ENCODE data around the gene RARB. TPM values are rescaled to one million over a fixed set of nuclear protein-coding genes. Genes with fewer than 3 reads are reported as not detected.

RARB gene
- total and polyA plus RNA-seq, 2 of the 13 experiments (the other 11 are each of a cell fraction or from before 2014, with no cell fraction given), result 0.16 TPM; not detected in 1

DNA sequence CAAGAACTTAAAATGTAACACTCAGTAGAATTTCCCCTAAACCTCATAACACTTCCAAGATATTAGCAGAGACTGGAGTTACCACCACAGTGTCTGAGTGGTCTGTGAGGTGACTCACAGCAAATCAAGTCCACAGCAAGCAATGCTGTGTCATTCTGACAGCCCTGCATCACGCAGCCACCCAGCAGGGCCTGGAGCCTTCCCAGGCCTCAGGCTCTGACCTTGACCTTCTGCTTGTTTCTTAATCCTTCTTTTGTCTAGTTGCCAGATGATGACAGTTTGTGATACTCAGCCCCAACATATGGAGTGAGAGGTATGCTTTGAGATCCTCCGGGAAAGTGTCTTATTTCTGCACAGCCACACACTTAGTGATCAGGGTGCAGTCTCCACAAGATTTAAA is 154.2 kb downstream of the RARB start (continued):
- TF ChIP-seq, protein P1, sequence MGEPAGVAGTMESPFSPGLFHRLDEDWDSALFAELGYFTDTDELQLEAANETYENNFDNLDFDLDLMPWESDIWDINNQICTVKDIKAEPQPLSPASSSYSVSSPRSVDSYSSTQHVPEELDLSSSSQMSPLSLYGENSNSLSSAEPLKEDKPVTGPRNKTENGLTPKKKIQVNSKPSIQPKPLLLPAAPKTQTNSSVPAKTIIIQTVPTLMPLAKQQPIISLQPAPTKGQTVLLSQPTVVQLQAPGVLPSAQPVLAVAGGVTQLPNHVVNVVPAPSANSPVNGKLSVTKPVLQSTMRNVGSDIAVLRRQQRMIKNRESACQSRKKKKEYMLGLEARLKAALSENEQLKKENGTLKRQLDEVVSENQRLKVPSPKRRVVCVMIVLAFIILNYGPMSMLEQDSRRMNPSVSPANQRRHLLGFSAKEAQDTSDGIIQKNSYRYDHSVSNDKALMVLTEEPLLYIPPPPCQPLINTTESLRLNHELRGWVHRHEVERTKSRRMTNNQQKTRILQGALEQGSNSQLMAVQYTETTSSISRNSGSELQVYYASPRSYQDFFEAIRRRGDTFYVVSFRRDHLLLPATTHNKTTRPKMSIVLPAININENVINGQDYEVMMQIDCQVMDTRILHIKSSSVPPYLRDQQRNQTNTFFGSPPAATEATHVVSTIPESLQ (CRISPR knock-in tag; conservative IDR thresholded peaks at IDR 0.05), result no peak
- TF ChIP-seq TEAD2 (CRISPR knock-in tag; IDR thresholded peaks at IDR 0.05) (no peak), ATRX (CRISPR knock-in tag; IDR thresholded peaks at IDR 0.05; ENCODE audit: borderline replicate concordance) (no peak), SMAD1 (CRISPR knock-in tag; IDR thresholded peaks at IDR 0.05; ENCODE audit: borderline replicate concordance, low read depth) (no peak), GLI4 (CRISPR knock-in tag; IDR thresholded peaks at IDR 0.05; ENCODE audit: borderline replicate concordance) (no peak), ZFP62 (CRISPR knock-in tag; IDR thresholded peaks at IDR 0.05) (no peak), PAX8 (CRISPR knock-in tag; IDR thresholded peaks at IDR 0.05; ENCODE audit: borderline replicate concordance) (no peak), SYNCRIP (IDR thresholded peaks at IDR 0.05; ENCODE audit: insufficient read depth, low read depth, low read length) (no peak), REXO4 (CRISPR knock-in tag; IDR thresholded peaks at IDR 0.05; ENCODE audit: borderline replicate concordance) (no peak), CREB1 (IDR thresholded peaks at IDR 0.05) (0 out of 2 replicates have a peak, but pooled peaks have one; percentile 21), CREB1 (CRISPR knock-in tag; IDR thresholded peaks at IDR 0.05) (no peak), ELF4 (CRISPR knock-in tag; IDR thresholded peaks at IDR 0.05; ENCODE audit: borderline replicate concordance) (no peak), ZNF367 (CRISPR knock-in tag; IDR thresholded peaks at IDR 0.05; ENCODE audit: borderline replicate concordance) (no peak), EP300 (IDR thresholded peaks at IDR 0.05; ENCODE audit: low read depth in 2 of 2, low read length in 2 of 2) (peak in 1 of 2 experiments; percentile 57; a peak in 2 of 4 replicates), EP300 (CRISPR knock-in tag; IDR thresholded peaks at IDR 0.05; ENCODE audit: borderline replicate concordance) (peak; percentile 79), PITX1 (CRISPR knock-in tag; IDR thresholded peaks at IDR 0.05) (0 out of 2 replicates have a peak, but pooled peaks have one; percentile 31)

Data from HepG2 (cell line).